HL-60/S4 treated with phorbol 12-myristate 13-acetate at 8.2 ng/mL for 4 days and 3 days (cell line): ENCODE results near the gene CBLC.
"Not testable (repeated sequence)": the region's sequence is repeated elsewhere in the genome, so short reads cannot be mapped to it uniquely, and the experiment has no call there.

Source experiments
- in situ Hi-C: fragments of 300-500 bp; cut with MboI; formaldehyde crosslinking; loops from 2 replicates; pipeline ENCODE4 v1.15.0; 2022; ENCODE audit warnings: low sequenced_read_pairs

Gene CBLC

GRCh38 chr19:44816301-44816700, 38.6 kb downstream of the CBLC start:
- in situ Hi-C loops: no loop called here

GRCh38 chr19:44817725-44818465, 40.2 kb downstream of the CBLC start:
- in situ Hi-C loops: no loop called here

- in situ Hi-C loops: no loop called here
Observed at GRCh38 chr19:44818466-44819031, 40.9 kb downstream of the CBLC start.

- in situ Hi-C loops: no loop called here
Observed at GRCh38 chr19:44819246-44819832, 41.6 kb downstream of the CBLC start.

- in situ Hi-C loops: no loop called here
Observed at GRCh38 chr19:44820648-44821609, 43.2 kb downstream of the CBLC start.

- in situ Hi-C loops: no loop called here
Observed at GRCh38 chr19:44822177-44822576, 44.5 kb downstream of the CBLC start.

GRCh38 chr19:44822670-44823372, 45.1 kb downstream of the CBLC start:
- in situ Hi-C loops: no loop called here

- in situ Hi-C loops: no loop called here
Observed at GRCh38 chr19:44823373-44823698, 45.6 kb downstream of the CBLC start.

- in situ Hi-C loops: no loop called here
Observed at GRCh38 chr19:44824761-44825160, 47.1 kb downstream of the CBLC start.

- in situ Hi-C loops: not testable (repeated sequence)
Observed at GRCh38 chr19:44832875-44833274, 55.2 kb downstream of the CBLC start.

- in situ Hi-C loops: not testable (repeated sequence)
Observed at GRCh38 chr19:44834399-44834798, 56.7 kb downstream of the CBLC start.

GRCh38 chr19:44839276-44839675, 61.6 kb downstream of the CBLC start:
- in situ Hi-C loops: no loop called here

GRCh38 chr19:44840811-44841210, 63.1 kb downstream of the CBLC start:
- in situ Hi-C loops: no loop called here

- in situ Hi-C loops: no loop called here
Observed at GRCh38 chr19:44841231-44841630, 63.5 kb downstream of the CBLC start.

GRCh38 chr19:44845286-44845611, 67.6 kb downstream of the CBLC start:
- in situ Hi-C loops: no loop called here

GRCh38 chr19:44845612-44846454, 68.1 kb downstream of the CBLC start, which contains the start of gene NECTIN2:
TSS of gene NECTIN2 (plus strand) at chr19:44846297. CDS start at chr19:44846526, 229 bp downstream.
- in situ Hi-C loops: no loop called here

GRCh38 chr19:44846455-44847143, 68.9 kb downstream of the CBLC start:
- in situ Hi-C loops: no loop called here

GRCh38 chr19:44847144-44848035, 69.7 kb downstream of the CBLC start:
- in situ Hi-C loops: no loop called here
